ENCODE results near the gene ZIK1.

- TF ChIP-seq CTCF (IDR thresholded peaks at IDR 0.05) (no peak), POLR2A (IDR thresholded peaks at IDR 0.05) (no peak)
Measured at GRCh38 chr19:57557659-57558058, 26.3 kb upstream of the ZIK1 start.

Data from uterus (tissue), 2 donors.